H1 (cell line): ENCODE data around the gene PLAC1. TPM values are rescaled to one million over a fixed set of nuclear protein-coding genes. Genes with fewer than 3 reads are reported as not detected.

Experiments used
- CTBP2 ChIP-seq: IDR thresholded peaks from 2 replicates; pipeline ENCODE4 v1.7.0; 2011; ENCODE audit warnings: borderline replicate concordance, mild to moderate bottlenecking, moderate library complexity, mixed read lengths, low read length; ENCODE audit not compliant: insufficient read depth, insufficient read length
- KDM4A ChIP-seq: IDR thresholded peaks from one replicate; pipeline ENCODE4 v1.7.1; 2012; ENCODE audit warnings: low read depth, mild to moderate bottlenecking, moderate library complexity, low read length, inconsistent platforms; ENCODE audit not compliant: severe bottlenecking
- MAX ChIP-seq: IDR thresholded peaks from 2 replicates; pipeline ENCODE4 v1.6.1; 2012; ENCODE audit warnings: inconsistent platforms
- polyA plus RNA-seq, 7 experiments: library from polyadenylated mRNA; depleted of rRNA in 3 of 7; stranded (reverse) in 5 of 7; unstranded in 2 of 7; fragments of >200 nt in 5 of 7; fragments of 200-250 nt in 2 of 7; gene quantifications; 1 replicate in 5 of 7; 2 replicates in 1 of 7; 4 replicates in 1 of 7; pipeline versions ENCODE4 v1.2.1 to v1.2.3, GENCODE V29; 2011 to 2013; ENCODE audit warnings: missing spikeins in 2 of 7, mixed read lengths in 2 of 7
- total RNA-seq: library from RNA; stranded (reverse); fragmentation: NEBNext Ultra II Directional; extraction: Animal tissue kit (Norgen Biotek cat#: 25700); gene quantifications from 2 replicates; pipeline ENCODE4 v1.2.1, GENCODE V29; 2021

The PLAC1 gene
- total and polyA plus RNA-seq, 2 of the 8 experiments (the other 6 are each of a cell fraction or from before 2014, with no cell fraction given) = 1.8 TPM; not detected in 1

- no peak for TF ChIP-seq KDM4A
- TF ChIP-seq CTBP2 = no peak
- no peak for TF ChIP-seq MAX
Observed at GRCh38 chrX:134679644-134680043, 21.4 kb upstream of the PLAC1 start (continued).
